ENCODE measurements around the gene HCN3. TPM values are rescaled to one million over a fixed set of nuclear protein-coding genes. Genes with fewer than 3 reads are reported as not detected.
A peak's percentile ranks its signal among the peaks of the same experiment; 100 is the strongest.

The HCN3 gene
- total RNA-seq (2021; fragmentation: NEBNext Ultra II Directional; extraction: Animal tissue kit (Norgen Biotek cat#: 25700)) (5.5 and 6.4 TPM in 2 replicates), polyA plus RNA-seq (2011; rRNA removed) (7.3 and 8.8 TPM in 2 replicates), polyA minus RNA-seq (2011; rRNA and poly(A)+ RNA removed) (4.7 and 8.4 TPM in 2 replicates)
- polyA plus RNA-seq (2011; cell fraction: cytosol; rRNA removed): 8.3 TPM
- 41.0 TPM for polyA plus RNA-seq (2011; cell fraction: nucleus; rRNA removed)
- 6.4 to 8.9 TPM (median 6.9 TPM) in 4 replicates for polyA plus RNA-seq (2012, experiment 1 of 2)
- 3.6 TPM for polyA plus RNA-seq (2012, experiment 2 of 2)
- 4.6 TPM for polyA plus RNA-seq (2013, experiment 1 of 2)
- polyA plus RNA-seq (2013, experiment 2 of 2): 4.7 TPM
- 2.5 TPM for polyA minus RNA-seq (2011; cell fraction: cytosol; rRNA and poly(A)+ RNA removed)
- polyA minus RNA-seq (2011; cell fraction: nucleus; rRNA and poly(A)+ RNA removed): 7.1 TPM
- long read RNA-seq, experiment 1: 0 reads
- long read RNA-seq, experiment 2, partial matches to known transcripts: 0 of 1 reads
- long read RNA-seq, experiment 2, other reads (novel, unspliced or antisense): 1 of 1 reads

- no peak within 1 kb of the TSS for H3K27ac ChIP-seq (ENCODE audit: low read depth, low read length)
- TF ChIP-seq E2F6 (IDR thresholded peaks at IDR 0.05): peak; percentile 95
- no peak for TF ChIP-seq NRF1 (IDR thresholded peaks at IDR 0.05; ENCODE audit: low read depth, low read length)
- TF ChIP-seq RBBP5 (IDR thresholded peaks at IDR 0.05; ENCODE audit: borderline replicate concordance, low read depth, low read length): 0 out of 2 replicates have a peak, but pooled peaks have one; percentile 56
- TF ChIP-seq SIN3A (conservative IDR thresholded peaks at IDR 0.05 in 1 of 2, IDR thresholded peaks at IDR 0.05 in 1 of 2; ENCODE audit: low read depth in 1 of 2, low read length in 2 of 2): peak in 1 of 2 experiments; percentile 88; a peak in 2 of 4 replicates
Measured at GRCh38 chr1:155277070-155277901, at the start of gene HCN3. Gene HCN3, plus strand, starts transcription at chr1:155277463. Its CDS starts 128 bp downstream, at chr1:155277591.

More at GRCh38 chr1:155277070-155277901, at the start of gene HCN3:
- CTCF ChIA-PET (ENCODE audit: partially characterized antibody): interaction anchor here (0.6 to 8.4 kb wide), 16 partner anchors 9 to 409 kb away, joined by 3 to 79 read pairs (median 6); partner anchors contain the start of genes FDPS and RUSC1
- WGBS, 2 experiments (ENCODE audit: extremely low coverage in 1 of 2, insufficient coverage in 1 of 2, insufficient read length in 1 of 2, insufficient replicate concordance in 2 of 2, low coverage in 1 of 2, low lambda C conversion rate in 2 of 2, missing lambda C conversion rate in 1 of 2): 3% methylated on average over 36 of the region's 68 CpGs; no CpG with 5 or more reads in 1 of the 2 experiments
- Histone ChIP-seq H3K36me3 (ENCODE audit: control insufficient read depth in 2 of 4, insufficient read depth in 4 of 4, low read length in 3 of 4) (no peaks in the 10 kb centered on the region), H3K23me2 (ENCODE audit: low read depth, low read length) (peaks cover 16% of the 10 kb centered on the region; the same call in 1 of the 2 replicates), H3K9ac (replicated peaks in 1 of 4; ENCODE audit: extremely low read depth in 1 of 4, low read depth in 3 of 4, low read length in 3 of 4) (peak within 1 kb of the TSS in 1 of 4 experiments; percentile 64; a peak in 1 of 7 replicates), H3K18ac (ENCODE audit: extremely low read depth, low read length) (no peak within 1 kb of the TSS; the same call in 1 of the 2 replicates), H3K4me2 (ENCODE audit: insufficient read depth in 1 of 2, low read depth in 2 of 2, low read length in 2 of 2) (peak within 1 kb of the TSS; percentile 85 to 97), H3K27me3 (replicated peaks in 1 of 4; ENCODE audit: control insufficient read depth in 3 of 4, extremely low read depth in 1 of 4, insufficient read depth in 3 of 4, low read length in 3 of 4) (peaks cover 0 to 3% (median 0%) of the 10 kb centered on the region in 4 experiments; a peak in 2 of 7 replicates), H3K79me2 (ENCODE audit: control insufficient read depth in 1 of 2, insufficient read depth in 2 of 2, low read length in 2 of 2) (peaks cover 6 to 7% of the 10 kb centered on the region in 2 experiments; a peak in 3 of 4 replicates), H4K20me1 (replicated peaks in 1 of 2; ENCODE audit: control insufficient read depth in 1 of 2, insufficient read depth in 2 of 2, low read length in 2 of 2) (peaks cover 2 to 3% of the 10 kb centered on the region in 2 experiments), H2AFZ (ENCODE audit: low read length) (peak within 1 kb of the TSS; percentile 79; the same call in 1 of the 2 replicates), H2AK5ac (ENCODE audit: low read depth, low read length) (no peak within 1 kb of the TSS), H3K56ac (replicated peaks; ENCODE audit: insufficient read length, low read depth, low read length) (no peak within 1 kb of the TSS), H4K91ac (replicated peaks; ENCODE audit: insufficient read length, low read length) (no peak within 1 kb of the TSS), H2BK15ac (ENCODE audit: low read length) (peak within 1 kb of the TSS; percentile 81; the same call in 1 of the 2 replicates), H3K4me3 (ENCODE audit: extremely low read depth in 1 of 4, insufficient read depth in 2 of 4, low read depth in 3 of 4, low read length in 4 of 4) (peak within 1 kb of the TSS; percentile 60 to 82 (median 76)), H4K8ac (ENCODE audit: extremely low read depth, insufficient read depth, low read length) (peak within 1 kb of the TSS; percentile 23; the same call in 1 of the 2 replicates), H3K4me1 (replicated peaks in 1 of 4; ENCODE audit: control insufficient read depth in 3 of 4, insufficient read depth in 4 of 4, low read length in 3 of 4) (peaks cover 9 to 17% (median 13%) of the 10 kb centered on the region in 4 experiments), H2BK12ac (ENCODE audit: low read depth, low read length) (0 out of 2 replicates have a peak within 1 kb of the TSS, but pooled peaks have one; percentile 9), H3K9me3 (ENCODE audit: insufficient read depth in 2 of 2, low read depth in 1 of 2, low read length in 1 of 2) (no peaks in the 10 kb centered on the region), H2BK120ac (replicated peaks; ENCODE audit: low read depth, low read length) (no peak within 1 kb of the TSS), H3K79me1 (ENCODE audit: low read depth, low read length) (no peaks in the 10 kb centered on the region; the same call in 1 of the 2 replicates), H3K4ac (replicated peaks; ENCODE audit: insufficient read length, low read depth, low read length) (no peak within 1 kb of the TSS), H4K5ac (ENCODE audit: insufficient read length, low read depth, low read length) (no peak within 1 kb of the TSS), H3K23ac (ENCODE audit: insufficient read length) (no peak within 1 kb of the TSS), H3K14ac (ENCODE audit: insufficient read length) (no peak within 1 kb of the TSS), H2BK5ac (ENCODE audit: low read depth, low read length) (no peak within 1 kb of the TSS), H2BK20ac (ENCODE audit: low read length) (0 out of 2 replicates have a peak within 1 kb of the TSS, but pooled peaks have one; percentile 72)
- no peak for FAIRE-seq
- POLR2A ChIA-PET (ENCODE audit: partially characterized antibody): interaction anchor here (0.9 to 2.1 kb wide), 21 partner anchors 10 to 83 kb away, joined by 3 to 10 read pairs (median 4); partner anchors contain the start of genes ENTREP3, FDPS, RUSC1 and SCAMP3
- DNase-seq (ENCODE audit: low read depth in 1 of 2, low spot score in 2 of 2): peak; percentile 95 to 100

Data from H1 (cell line).